Fibroblast of lung (primary cell): Measurements from ENCODE around the gene ZSWIM7.

Source experiments
- EZH2 ChIP-seq: IDR thresholded peaks from 2 replicates; pipeline ENCODE4 v1.5.1; 2012; ENCODE audit warnings: low read length, control low read depth, mild to moderate bottlenecking; ENCODE audit errors: missing control alignments
- TF ChIP-seq, protein P1 (sequence below), 2 donors: IDR thresholded peaks in 1 of 2; conservative IDR thresholded peaks in 1 of 2; 1 replicate in 1 of 2; 2 replicates in 1 of 2; pipeline ENCODE4 v1.5.1; 2011 to 2012; ENCODE audit warnings: low read length in 2 of 2, control low read depth in 1 of 2, inconsistent platforms in 1 of 2, low read depth in 1 of 2, mild to moderate bottlenecking in 1 of 2

DNA sequence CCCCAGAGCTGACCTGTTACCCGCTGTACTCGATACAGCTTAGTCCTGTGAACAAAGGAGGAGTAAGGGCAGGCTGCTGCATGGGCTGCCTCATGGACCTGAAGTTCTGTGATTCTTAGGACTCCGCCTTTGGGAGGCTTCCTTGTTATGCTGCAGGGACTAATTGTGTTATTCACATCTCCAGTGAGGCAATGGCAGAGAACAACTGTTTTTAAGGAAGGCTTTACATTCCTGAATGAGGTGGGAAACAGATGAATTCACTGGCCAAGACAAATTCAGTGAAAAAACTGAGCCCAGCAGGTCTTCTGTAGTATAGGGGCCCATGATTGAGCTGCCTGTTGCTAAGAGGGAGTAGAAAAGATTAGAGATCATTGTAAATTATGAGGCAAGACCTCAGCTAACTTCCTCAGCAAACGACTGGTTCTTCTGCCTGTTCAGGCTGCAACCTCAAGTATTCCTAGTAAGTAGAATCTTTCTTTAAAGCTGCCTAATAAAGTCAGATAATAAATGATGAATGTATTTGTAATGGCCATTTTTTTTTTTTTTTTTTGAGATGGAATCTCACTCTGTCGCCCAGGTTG, 28.3 kb downstream of the ZSWIM7 start:
- TF ChIP-seq, protein P1, sequence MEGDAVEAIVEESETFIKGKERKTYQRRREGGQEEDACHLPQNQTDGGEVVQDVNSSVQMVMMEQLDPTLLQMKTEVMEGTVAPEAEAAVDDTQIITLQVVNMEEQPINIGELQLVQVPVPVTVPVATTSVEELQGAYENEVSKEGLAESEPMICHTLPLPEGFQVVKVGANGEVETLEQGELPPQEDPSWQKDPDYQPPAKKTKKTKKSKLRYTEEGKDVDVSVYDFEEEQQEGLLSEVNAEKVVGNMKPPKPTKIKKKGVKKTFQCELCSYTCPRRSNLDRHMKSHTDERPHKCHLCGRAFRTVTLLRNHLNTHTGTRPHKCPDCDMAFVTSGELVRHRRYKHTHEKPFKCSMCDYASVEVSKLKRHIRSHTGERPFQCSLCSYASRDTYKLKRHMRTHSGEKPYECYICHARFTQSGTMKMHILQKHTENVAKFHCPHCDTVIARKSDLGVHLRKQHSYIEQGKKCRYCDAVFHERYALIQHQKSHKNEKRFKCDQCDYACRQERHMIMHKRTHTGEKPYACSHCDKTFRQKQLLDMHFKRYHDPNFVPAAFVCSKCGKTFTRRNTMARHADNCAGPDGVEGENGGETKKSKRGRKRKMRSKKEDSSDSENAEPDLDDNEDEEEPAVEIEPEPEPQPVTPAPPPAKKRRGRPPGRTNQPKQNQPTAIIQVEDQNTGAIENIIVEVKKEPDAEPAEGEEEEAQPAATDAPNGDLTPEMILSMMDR (conservative IDR thresholded peaks at IDR 0.05 in 1 of 2, IDR thresholded peaks at IDR 0.05 in 1 of 2; ENCODE audit: low read depth in 1 of 2, low read length in 2 of 2), result no peak
- TF ChIP-seq EZH2, result no peak
